Fibroblast of pulmonary artery (primary cell): ENCODE results near the gene TUBAL3.

Experiments used
- DNase-seq: peaks from one replicate; pipeline ENCODE4 v3.0.0-alpha.2; 2010; ENCODE audit warnings: low read depth
- H3K4me3 ChIP-seq: replicated peaks from 2 replicates; pipeline ENCODE4 v1.5.1; 2011; ENCODE audit warnings: low read depth, mild to moderate bottlenecking, control low read depth, low read length, moderate library complexity
- TF ChIP-seq, protein P1 (sequence below): IDR thresholded peaks from 2 replicates; pipeline ENCODE4 v1.5.1; 2011; ENCODE audit warnings: mild to moderate bottlenecking, control low read depth, low read length, inconsistent platforms; ENCODE audit errors: missing control alignments

Gene TUBAL3

DNA sequence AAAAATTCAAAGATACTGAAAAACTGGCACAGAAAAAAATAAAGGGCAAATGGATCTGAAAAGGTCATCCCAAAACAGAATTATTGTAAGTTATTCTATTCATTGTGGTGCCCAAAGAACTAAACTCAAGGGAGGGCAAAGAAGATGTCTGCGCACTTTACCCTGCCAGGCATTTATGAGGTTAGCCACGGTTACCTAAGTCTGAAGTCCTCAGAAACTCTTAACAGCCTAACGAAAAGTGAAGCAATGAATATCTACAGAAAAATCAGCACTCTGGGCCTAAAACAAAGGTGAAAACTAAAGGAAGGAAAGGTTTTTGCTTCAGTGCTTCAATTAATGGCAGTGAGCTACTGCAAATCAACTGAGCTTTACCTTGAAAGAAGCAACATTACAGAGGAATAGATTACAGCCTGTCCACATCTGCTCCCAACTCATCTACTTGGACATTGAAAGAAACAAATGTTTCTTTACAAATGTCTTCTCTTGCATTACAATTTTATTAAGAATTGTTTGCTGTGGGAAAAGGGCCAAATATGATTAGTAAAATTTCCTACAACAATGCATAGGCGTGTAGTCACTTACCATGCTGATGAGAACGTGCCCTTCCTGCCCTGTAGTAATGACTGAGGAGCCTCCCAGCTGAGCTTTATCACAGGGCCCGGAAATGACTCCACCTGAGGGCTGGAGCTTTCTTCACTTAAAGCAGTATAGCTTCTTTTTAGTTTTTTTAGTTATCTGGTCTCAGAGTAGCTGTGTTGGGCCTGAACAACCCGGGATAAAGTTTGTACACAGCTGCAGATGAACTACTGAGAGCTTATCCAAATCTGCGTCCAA is at the start of gene TUBAL3:
TUBAL3 (minus strand) TSS at position 621 of the 834 bp plus-strand sequence; CDS start at position 585, 36 bp downstream.
- DNase-seq: peak; percentile 36
- TF ChIP-seq, protein P1, sequence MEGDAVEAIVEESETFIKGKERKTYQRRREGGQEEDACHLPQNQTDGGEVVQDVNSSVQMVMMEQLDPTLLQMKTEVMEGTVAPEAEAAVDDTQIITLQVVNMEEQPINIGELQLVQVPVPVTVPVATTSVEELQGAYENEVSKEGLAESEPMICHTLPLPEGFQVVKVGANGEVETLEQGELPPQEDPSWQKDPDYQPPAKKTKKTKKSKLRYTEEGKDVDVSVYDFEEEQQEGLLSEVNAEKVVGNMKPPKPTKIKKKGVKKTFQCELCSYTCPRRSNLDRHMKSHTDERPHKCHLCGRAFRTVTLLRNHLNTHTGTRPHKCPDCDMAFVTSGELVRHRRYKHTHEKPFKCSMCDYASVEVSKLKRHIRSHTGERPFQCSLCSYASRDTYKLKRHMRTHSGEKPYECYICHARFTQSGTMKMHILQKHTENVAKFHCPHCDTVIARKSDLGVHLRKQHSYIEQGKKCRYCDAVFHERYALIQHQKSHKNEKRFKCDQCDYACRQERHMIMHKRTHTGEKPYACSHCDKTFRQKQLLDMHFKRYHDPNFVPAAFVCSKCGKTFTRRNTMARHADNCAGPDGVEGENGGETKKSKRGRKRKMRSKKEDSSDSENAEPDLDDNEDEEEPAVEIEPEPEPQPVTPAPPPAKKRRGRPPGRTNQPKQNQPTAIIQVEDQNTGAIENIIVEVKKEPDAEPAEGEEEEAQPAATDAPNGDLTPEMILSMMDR: no peak
- H3K4me3 ChIP-seq: no peak within 1 kb of the TSS

DNA sequence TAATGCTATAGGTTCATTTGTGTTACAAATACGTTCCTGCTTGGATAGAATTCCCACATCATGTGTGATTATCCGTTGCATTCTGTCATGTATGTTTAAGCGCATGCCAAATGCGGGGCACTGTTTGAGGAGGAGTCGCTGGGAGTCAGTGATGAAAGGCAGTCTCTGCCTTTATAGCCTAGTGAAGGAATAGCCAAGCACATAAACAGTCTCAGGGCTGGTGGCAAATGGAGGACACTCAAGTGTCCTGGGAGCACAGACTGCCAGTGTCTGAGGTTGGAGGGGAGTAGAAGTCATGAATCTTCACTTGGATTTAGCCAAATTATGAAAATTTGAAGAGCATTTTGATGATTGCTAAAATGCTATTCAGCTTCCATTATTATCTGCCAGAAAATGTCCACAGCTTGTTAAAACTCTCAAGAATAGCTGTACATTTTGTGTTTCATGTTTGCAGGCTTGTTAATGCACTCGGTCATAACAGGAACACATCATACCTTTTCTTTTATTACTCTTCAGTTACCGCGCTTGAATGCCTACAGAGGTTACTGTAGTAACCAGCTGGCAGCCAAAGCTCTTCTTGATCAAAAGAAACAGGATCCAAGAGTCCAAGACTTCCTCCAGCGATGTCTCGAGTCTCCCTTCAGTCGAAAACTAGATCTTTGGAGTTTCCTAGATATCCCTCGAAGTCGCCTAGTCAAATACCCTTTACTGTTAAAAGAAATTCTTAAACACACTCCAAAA is 49.3 kb upstream of the TUBAL3 start:
- no peak for DNase-seq
- H3K4me3 ChIP-seq: no peak overlapping the region
- TF ChIP-seq, protein P1: no peak

DNA sequence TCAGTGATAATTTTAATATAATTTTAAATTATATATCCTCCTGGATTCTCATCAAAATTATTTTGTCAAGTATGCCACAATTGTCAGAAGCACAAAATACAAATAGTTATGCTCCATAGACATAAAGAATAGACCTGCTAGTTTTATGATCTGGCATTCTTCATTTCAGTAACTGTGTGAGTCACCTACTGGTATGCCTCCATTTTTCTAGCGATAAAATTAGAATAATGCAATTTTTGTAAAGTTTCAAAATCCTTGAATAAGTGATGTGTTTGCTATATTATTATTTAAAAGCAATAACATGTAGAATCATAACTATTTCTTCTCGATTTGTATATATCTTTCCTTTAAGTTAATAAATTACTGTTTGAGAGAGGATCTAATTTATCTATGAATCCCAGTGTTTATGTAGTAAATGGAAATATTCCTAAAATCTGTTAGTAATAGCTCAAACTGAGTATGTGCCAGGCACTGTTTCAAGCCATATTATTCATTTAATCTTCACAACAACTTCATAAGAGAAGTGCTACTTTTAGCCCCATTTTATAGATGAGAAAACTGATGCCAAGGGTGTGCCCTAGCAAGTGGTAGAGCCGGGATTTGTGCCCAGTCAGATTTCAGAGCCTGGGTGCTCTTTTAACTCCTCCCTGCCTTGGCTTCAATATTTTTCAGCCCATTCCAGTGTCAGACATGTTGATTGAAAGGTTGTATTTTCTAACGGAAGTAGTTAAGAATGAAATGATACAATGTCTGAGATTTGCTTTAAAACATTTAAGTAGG is 46.2 kb upstream of the TUBAL3 start:
- H3K4me3 ChIP-seq: no peak overlapping the region
- DNase-seq: peak; percentile 17
- TF ChIP-seq, protein P1: no peak

DNA sequence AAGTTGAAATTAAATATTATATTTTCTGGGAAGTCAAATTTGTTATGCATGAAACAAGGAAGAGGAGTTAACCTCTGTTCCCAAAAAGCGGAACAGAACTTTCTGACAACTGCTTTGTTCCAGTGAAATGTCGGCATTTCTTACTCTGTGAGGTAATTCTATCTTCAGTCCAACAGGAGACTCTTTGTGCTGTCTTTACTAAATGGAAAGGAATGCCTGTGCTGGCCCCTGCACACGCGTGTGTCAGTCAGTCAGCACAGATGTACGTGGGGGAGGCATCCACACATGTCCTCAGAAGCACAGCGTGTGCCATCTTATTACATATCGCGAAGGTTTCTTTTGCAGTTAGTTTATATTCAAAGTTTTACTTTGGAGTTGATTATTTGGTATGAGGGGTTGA is 45.2 kb upstream of the TUBAL3 start:
- TF ChIP-seq, protein P1: peak; percentile 25
- peak; percentile 90 for DNase-seq
- peak overlapping the region; percentile 39 for H3K4me3 ChIP-seq

DNA sequence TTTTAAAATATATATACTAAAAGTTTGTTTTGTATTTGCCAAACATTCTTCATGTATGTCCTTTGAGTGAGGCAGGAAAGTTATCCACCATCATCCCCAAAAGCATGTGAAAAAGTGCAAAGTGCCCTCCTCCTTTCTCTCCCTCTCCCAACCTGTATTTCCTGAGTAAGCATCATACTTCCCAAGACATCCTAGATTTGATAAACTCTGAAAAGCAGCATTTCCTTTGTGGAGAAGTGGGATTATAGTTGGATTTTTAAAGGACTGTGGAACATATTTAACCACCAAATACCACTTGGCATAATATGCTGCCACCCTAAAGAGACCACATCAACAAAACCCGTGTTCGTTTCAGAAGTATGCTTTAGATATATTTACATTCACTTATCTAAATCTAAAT is 44.6 kb upstream of the TUBAL3 start:
- TF ChIP-seq, protein P1: no peak
- no peak for DNase-seq
- peak overlapping the region; percentile 39 for H3K4me3 ChIP-seq

DNA sequence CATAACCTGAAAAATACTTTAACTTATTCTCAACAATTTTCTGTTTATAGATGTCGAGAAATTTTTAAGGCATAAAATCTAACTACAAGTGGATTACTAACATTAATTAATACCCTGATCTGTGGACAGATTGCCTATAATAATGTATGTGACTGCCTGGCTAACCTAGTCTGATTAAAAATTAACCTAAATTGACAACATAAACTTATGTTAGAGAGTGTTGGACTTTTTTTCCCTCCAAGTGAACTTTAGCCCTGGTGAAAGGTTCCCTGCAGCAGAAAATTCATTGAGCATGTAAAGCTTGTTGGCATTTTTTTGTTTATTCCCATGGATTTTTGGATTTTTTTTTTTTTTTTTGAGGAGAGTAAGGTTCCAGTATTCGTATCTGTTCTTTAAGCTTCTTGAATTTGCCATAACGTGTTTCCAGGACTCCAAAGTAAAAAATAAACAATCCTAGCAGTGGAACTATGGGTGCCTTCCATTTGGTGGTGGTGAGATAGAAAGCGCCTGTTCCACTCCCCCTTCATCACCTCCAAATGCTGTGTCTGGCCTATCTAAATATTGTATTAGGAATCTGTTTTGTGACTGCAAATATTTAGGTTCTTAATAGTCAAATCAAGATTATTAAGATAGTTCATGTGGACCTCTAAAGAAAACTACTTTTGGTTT is 43.8 kb upstream of the TUBAL3 start:
- H3K4me3 ChIP-seq: peak overlapping the region; percentile 65
- TF ChIP-seq, protein P1: no peak
- no peak for DNase-seq
